ENCODE measurements around the gene IGSF3.

The IGSF3 gene

GRCh38 chr1:116674751-116675150 is 7.2 kb upstream of the IGSF3 start:
- no peak for TF ChIP-seq CTCF (IDR thresholded peaks at IDR 0.05; ENCODE audit: unreplicated experiment in 3 of 3)
- Mint-ChIP-seq H3K9me3 (no peaks in the 10 kb centered on the region), H3K4me3 (no peak overlapping the region), H3K27me3 (ENCODE audit: low read depth) (peaks cover 11% of the 10 kb centered on the region), H3K27ac (peak overlapping the region in 1 of 3 experiments; percentile 77), H3K36me3 (ENCODE audit: low read depth) (no peaks in the 10 kb centered on the region), H3K4me1 (peaks cover 46% of the 10 kb centered on the region)

DNA sequence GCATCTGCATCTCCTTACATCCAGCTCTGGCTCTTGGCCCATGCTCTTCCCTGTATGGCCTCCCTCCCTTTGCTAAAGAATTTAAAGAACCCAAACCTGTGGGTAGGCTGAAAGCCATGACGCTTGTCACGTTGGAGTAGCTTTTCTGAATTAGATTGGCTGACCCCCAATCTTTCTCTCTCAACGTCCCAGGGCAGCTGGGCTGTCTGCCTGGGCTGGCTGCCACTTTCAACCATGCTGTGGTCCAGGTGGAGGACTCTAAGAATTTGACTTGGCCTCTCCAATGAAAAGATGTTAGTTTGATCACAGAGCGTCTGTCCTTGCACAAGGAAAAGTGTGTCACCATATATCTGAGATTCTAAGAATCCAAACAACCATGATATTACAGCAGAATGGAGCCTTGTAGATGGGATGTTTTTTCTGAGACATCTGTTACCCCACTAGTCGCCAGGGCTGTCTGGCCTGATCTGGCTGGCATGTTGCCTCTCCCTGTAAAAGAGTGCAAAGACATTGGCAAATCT is 6.5 kb upstream of the IGSF3 start:
- TF ChIP-seq CTCF (IDR thresholded peaks at IDR 0.05; ENCODE audit: unreplicated experiment in 3 of 3) = no peak
- Mint-ChIP-seq H3K4me3 (peak overlapping the region in 1 of 3 experiments; percentile 36), H3K36me3 (ENCODE audit: low read depth) (no peaks in the 10 kb centered on the region), H3K27ac (peak overlapping the region in 2 of 3 experiments; percentile 64 to 77), H3K27me3 (ENCODE audit: low read depth) (peaks cover 8% of the 10 kb centered on the region), H3K9me3 (no peaks in the 10 kb centered on the region), H3K4me1 (peaks cover 41% of the 10 kb centered on the region)

DNA sequence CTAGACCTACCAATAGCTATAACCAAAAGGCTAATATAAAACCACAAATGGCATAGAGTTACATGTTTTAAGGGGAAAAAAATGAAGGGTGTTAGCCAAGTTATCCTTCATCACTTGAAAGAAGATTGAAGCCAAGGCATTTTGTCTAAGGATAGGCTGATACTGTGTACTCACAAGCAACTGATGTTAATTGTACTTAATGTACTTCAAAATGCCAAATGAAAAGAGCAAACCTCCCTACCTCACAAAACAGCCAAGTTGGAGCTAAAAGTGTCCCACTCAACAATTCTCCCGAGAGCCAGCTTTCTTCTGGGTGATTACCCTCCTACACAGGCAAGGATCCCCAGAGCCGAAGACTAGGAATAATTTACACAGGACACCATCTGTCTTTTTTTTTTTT is 4.4 kb upstream of the IGSF3 start:
- Mint-ChIP-seq H3K4me3 (peak overlapping the region in 1 of 3 experiments; percentile 10), H3K27me3 (ENCODE audit: low read depth) (peaks cover 18% of the 10 kb centered on the region), H3K9me3 (no peaks in the 10 kb centered on the region), H3K36me3 (ENCODE audit: low read depth) (no peaks in the 10 kb centered on the region), H3K4me1 (peaks cover 36% of the 10 kb centered on the region), H3K27ac (peak overlapping the region in 1 of 3 experiments; percentile 65)
- no peak for TF ChIP-seq CTCF (IDR thresholded peaks at IDR 0.05; ENCODE audit: unreplicated experiment in 3 of 3)

- Mint-ChIP-seq H3K4me3 (peak overlapping the region in 1 of 3 experiments; percentile 50), H3K27ac (peak overlapping the region in 1 of 3 experiments; percentile 65), H3K4me1 (peaks cover 42% of the 10 kb centered on the region), H3K36me3 (ENCODE audit: low read depth) (no peaks in the 10 kb centered on the region), H3K27me3 (ENCODE audit: low read depth) (peaks cover 22% of the 10 kb centered on the region), H3K9me3 (no peaks in the 10 kb centered on the region)
- TF ChIP-seq CTCF (IDR thresholded peaks at IDR 0.05; ENCODE audit: unreplicated experiment in 3 of 3) = no peak
Observed at GRCh38 chr1:116671072-116671760, 3.7 kb upstream of the IGSF3 start.

- peaks cover 37% of the 10 kb centered on the region for H3K4me1 Mint-ChIP-seq
- H3K27ac Mint-ChIP-seq = peak overlapping the region; percentile 15 to 52 (median 41)
- H3K27me3 Mint-ChIP-seq (ENCODE audit: low read depth) = peaks cover 40% of the 10 kb centered on the region
- peaks cover 6% of the 10 kb centered on the region for H3K36me3 Mint-ChIP-seq (ENCODE audit: low read depth)
- H3K9me3 Mint-ChIP-seq = no peaks in the 10 kb centered on the region
- TF ChIP-seq CTCF (IDR thresholded peaks at IDR 0.05; ENCODE audit: unreplicated experiment in 3 of 3) = no peak
- peak overlapping the region; percentile 81 to 89 (median 87) for H3K4me3 Mint-ChIP-seq
Observed at GRCh38 chr1:116668277-116668676, 744 bp upstream of the IGSF3 start.

Measured in nephron (organoid).